GM18519 (cell line): ENCODE data around the gene COL28A1.
"Not testable (repeated sequence)": the region's sequence is repeated elsewhere in the genome, so short reads cannot be mapped to it uniquely, and the experiment has no call there.

ENCODE experiments used
- ATAC-seq: cut with Tn5 transposase; IDR thresholded peaks from one replicate; pipeline ENCODE4 v1.9.1; 2021; ENCODE audit warnings: mild to moderate bottlenecking, moderate library complexity; ENCODE audit not compliant: unreplicated experiment, low FRiP score

Gene COL28A1

DNA sequence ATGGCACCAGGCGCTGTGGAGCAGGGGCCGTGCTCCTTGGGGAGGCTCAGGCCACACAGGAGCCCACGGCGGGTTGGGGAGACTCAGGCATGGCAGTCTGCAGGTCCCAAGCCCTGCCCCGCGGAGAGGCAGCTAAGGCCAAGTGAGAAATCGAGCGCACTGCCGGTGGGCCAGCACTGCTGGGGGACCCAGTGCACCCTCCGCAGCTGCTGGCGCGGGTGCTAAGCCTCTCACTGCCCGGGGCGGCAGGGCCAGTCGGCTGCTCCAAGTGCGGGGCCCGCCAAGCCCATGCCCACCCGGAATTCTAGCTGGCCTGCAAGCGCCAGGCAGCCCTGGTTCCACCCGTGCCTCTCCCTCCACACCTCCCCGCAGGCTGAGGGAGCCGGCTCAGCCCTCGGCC lies 57.1 kb downstream of the COL28A1 start:
- no peak for ATAC-seq

DNA sequence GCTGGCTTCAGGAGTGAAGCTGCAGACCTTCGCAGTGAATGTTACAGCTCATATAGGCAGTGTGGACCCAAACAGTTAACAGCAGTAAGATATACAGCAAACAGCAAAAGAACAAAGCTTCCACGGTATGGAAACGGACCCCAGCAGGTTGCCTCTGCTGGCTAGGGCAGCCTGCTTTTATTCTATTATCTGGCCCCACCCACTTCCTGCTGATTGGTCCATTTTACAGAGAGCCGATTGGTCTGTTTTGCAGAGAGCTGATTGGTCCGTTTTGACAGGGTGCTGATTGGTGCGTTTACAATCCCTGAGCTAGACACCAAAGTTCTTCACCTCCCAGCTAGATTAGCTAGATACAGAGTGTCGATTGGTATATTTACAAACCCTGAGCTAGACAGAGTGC lies 58.0 kb downstream of the COL28A1 start:
- not testable (repeated sequence) for ATAC-seq

DNA sequence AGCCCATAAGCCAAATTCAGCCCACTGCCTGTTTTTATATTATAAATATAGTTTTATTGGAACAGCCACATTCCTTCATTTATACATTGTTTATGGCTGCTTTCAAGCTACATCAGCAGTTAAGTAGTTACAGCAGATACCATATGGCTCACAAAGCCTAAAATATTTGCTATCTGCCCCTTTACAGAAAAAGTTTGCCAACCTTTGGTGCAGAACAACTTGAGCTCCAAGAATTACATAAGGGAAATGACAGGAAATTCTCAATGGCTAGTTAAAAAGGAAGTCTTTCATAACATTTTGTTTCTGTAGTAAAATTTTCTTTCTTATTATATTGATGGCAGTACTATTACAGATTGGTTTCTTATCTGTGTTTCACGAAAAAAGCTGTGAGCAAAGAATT lies 59.3 kb downstream of the COL28A1 start:
- no peak for ATAC-seq

DNA sequence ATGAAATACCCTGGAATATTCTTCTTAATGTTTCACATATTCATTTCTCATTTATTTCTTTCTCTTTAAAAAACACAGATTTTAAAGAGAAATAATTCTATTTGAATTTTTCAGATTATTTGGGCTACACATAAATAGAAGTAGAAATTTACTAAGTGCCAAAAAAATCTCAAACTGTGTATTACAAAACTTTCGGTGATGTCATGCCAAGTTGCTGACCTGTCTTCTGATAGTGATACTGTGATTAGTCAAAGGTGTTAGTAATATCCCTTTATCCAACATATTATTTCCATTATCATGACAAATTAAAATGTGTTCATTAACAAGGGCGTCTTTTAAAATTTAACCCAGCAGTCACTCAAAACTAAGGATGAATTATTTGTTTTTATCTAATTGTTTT lies 60.1 kb downstream of the COL28A1 start:
- no peak for ATAC-seq

DNA sequence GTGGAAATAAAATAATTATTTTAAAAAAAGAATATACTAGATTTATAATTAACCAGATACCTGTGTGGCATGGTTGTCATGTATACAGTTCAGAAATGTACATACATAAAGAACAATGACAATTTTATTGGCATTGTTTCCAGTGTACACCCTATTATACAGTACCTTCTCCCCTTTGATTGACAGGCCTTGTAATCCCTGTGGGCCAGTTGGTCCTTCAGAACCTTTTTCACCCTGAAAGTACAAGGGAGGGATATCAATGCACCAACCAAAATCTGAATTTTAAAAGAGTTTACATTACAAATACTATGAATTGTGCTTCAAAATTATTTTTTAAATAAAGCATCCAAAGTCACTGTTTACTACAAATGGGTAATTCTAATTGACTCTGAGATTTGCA lies 61.2 kb downstream of the COL28A1 start:
- no peak for ATAC-seq

DNA sequence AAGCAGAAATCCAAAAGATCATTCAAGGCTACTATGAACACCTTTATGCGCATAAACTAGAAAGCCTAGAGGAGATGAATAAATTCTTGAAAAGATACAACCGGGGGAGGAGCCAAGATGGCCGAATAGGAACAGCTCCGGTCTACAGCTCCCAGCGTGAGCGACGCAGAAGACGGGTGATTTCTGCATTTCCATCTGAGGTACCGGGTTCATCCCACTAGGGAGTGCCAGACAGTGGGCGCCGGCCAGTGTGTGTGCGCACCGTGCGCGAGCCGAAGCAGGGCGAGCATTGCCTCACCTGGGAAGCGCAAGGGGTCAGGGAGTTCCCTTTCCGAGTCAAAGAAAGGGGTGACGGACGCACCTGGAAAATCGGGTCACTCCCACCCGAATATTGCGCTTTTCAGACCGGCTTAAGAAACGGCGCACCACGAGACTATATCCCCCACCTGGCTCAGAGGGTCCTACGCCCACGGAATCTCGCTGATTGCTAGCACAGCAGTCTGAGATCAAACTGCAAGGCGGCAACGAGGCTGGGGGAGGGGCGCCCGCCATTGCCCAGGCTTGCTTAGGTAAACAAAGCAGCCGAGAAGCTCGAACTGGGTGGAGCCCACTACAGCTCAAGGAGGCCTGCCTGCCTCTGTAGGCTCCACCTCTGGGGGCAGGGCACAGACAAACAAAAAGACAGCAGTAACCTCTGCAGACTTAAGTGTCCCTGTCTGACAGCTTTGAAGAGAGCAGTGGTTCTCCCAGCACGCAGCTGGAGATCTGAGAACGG lies 70.5 kb downstream of the COL28A1 start:
- not testable (repeated sequence) for ATAC-seq

DNA sequence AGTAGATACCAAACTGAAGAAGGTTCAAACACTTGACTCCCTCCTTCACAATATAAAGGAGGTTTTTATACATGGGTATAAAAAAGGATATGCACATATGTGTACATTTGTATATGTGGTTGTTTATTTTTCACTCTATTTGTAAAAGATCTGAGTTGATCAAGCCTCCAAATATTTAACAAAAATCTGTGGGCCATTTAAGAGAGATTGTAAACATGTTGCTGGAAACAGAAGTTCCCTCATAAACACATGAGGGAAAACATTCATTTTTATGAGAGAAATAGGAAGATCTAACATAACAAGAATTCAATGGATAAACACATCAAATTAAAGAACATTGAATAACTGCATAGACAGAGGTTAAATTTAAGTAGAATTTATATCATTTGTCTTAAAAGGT lies 81.7 kb downstream of the COL28A1 start:
- ATAC-seq = no peak

DNA sequence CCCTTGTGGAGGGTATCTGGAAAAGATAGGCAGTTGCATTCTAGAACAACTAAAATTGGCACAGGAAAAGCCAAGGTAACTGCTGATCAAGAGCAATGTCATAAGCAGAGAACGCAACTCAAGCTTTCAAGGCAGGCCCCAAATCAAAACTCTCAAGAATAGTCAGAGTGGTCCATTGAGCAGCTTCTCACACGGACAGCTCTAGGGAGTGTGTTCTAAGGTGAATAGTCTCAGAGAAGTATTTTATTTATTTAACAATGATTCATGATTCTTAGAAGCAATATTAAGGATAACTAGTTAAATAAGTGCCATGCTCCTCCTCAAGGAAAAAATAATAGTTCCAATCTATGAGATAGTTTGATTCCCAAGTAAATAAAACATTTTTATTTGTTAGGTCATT lies 83.0 kb downstream of the COL28A1 start:
- no peak for ATAC-seq

DNA sequence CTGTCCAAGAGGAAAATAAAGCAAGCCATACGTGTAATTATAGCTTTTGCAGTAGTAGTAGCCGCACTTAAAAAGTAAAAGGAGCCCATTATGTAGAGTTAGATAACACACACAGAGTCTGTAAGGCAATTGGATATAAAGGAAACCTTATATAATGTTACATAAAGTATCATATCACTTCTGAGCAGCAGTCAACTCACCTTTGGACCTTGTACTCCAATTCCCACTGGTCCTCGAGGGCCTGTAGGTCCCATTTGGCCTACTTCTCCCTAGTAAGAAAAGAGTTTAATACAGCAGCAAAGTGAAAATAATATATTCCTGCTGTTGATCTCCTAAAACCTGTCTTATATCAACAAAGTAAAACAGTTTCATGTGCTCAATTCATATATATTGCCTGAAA lies 83.6 kb downstream of the COL28A1 start:
- ATAC-seq = no peak

DNA sequence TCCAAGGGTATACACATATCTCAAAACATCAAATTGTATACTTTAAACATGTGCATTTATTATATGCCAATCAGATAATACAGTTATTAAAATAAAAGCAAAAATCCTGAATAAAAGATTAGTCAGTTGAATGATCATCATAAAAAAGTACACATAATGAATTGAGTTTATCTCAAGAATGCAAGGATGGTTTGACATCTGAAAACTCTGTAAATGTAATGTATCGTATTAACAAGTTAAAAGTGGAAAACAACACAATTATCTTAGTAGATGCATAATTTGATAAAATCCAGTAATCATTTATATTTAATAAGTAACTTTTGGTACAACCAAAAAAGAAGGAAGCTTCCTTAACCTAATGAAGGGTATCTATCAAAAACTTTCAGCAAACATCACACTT lies 86.6 kb downstream of the COL28A1 start:
- ATAC-seq = no peak

DNA sequence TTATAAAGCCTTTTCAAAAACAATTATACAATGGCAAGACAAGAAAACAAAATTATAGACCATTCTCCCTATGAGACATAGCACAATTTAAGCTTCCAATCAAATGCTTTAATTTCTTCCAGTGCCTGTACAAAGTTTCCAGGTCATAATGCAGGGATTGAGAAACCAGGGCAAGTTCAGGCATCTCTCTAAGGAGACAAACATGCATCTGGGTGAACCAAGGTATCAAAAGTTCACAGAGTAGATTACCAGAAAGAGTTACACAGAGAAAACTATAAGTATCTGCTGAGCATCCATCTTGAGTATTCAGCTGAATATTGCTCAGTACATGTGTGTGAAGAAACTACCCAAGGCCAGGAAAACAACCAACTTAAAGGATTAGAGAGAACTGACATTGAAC lies 89.1 kb downstream of the COL28A1 start:
- no peak for ATAC-seq

DNA sequence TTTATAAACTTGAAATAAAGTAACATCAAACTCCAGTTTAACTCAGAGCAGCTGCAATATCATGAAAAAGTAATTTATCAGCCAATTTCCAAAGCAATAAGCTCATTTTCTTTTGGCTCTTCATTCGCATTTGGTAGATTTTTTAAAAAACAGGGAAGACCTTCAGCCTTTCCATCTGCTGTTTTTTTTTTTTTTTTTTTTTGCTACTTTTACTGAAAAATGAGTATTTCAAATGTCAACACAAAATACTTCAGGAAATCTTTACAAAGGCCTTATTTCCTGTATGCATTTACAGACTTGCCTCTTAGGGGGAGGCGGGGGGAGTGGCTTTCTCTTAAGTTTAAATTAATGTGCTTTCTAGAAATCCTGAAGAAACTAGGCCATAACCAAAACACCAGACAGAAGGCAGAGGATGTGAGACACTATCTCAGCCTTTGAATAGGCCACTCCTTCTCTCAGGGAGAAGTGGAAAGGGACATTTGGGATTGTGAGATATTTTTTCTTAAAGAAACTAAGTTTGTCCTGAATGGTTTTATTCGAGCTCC lies 91.8 kb downstream of the COL28A1 start:
- ATAC-seq = no peak

DNA sequence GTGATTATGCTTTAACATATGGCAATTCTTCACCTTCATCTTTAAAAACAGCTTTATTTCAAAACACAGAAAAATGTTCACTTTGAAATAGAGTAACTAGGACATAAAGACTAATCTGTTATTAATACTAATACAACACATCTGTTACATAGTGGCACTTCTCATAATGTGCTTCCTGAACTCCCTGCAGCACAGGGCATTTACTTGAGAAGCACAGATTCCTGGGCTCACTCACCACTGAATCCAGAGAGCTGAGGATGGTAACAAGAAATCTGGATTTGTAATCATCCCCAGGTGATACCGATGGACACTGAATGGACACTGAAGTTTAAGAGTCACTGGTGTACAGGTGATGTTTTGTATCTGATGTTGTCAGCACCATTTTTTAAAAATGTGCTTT lies 96.1 kb downstream of the COL28A1 start:
- no peak for ATAC-seq

DNA sequence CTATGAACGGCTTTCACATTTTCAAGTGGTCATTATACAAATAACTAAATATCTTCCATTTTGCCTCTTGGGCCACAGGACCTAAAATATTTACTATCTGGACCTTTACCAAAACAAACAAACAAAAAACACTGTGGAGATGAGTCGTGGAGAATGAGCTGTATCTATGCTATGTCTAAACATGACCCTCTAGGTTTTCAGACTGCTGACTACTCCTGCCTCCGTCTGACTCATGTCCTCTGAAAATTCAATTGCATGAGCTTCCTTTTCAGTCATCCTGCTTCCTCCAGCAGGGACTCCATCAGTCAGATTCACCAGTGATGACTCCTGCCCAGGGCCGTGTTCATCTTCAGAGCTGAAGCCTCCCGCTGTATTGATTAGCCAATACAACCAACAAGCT lies 96.8 kb downstream of the COL28A1 start:
- ATAC-seq = no peak

DNA sequence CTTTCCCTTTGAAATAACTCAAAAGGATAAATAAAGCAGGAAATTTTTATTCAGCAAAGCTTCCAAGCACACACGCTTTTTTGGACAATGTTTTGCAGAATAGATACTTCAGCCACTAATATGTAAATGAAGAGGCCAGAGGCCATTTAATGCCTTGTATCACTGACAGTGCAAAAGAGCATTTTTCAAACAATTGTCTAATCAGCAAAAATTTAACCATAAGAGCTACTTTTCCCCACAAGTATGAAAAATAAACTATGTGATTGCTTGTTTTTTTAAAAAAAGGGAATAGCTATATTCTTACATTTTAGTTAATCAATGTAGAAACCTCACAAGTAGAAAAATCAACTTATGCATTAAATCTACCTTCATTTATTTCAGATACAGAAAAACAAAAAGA lies 99.7 kb downstream of the COL28A1 start:
- no peak for ATAC-seq

DNA sequence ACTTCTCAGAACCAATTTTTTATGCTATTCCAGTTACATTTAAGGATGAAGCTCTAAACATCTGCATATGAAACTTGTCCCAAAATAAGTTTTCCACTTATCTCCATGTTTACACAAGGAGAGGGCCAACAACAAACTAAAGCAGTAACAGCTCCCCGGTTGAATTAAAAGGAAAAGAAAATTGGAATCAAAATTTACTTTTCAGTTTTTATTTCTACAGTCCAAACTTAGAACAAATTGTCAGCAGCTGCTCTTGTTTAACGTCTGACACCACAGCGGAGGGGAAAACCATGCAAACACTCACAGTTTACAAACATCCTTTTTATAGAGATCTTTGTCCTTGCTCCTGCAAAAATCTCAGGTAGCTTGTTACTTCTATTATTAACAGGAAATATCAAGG lies 101.3 kb downstream of the COL28A1 start:
- ATAC-seq = no peak

DNA sequence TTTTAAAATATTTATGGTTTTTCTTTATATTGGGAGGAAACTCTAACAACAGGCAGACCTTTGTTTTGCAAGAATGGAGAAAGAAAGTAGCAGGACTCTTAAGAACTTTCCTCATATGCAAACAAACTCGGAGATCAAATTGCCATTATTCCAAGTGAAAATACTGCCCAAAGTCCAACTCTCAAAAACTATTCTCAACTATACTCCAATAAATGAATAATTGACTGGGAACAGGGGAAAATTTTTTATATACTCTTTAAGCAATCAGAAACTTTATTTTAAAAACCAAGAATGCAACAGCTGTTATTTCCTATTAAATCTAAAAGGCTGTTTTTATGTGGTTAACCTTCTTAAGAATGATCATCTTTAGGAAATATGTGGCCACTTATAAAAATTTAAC lies 101.9 kb downstream of the COL28A1 start:
- no peak for ATAC-seq

DNA sequence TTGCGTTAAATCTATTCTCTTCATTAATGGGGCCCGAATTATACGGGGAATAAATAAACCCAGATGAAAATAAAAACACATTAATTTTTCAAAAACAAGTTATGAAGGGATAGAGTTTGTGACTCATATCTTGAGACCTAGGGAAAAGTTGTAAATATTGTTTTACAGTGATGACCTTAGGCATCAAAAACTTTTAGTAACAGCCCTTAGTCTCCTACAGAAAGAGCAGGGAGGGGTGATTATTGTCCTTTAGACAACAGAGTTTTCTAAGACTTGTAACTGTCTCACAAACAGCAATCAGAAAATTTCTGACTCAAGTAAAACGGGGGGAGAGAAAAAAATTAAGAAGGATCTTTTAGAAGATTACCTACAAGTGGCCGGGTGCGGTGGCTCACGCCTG lies 102.7 kb downstream of the COL28A1 start:
- no peak for ATAC-seq

DNA sequence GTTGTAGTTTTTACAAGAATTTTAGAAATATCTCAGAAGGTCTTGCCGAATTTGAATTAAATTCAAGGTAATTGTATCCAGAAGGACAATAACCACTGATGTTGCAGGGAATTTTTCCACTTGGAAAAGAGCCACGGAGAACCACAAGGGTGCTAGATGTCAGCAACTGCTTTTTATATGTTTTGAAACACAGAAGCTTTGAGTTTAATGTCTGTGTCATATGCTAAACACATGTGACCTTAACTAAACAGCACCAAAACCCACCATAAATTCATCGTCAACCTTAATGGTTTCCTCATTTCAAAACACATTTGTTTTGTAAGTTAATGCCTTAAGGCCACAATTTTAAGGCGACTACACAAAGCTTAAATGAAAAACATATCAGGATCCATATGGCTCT lies 106.9 kb downstream of the COL28A1 start:
- no peak for ATAC-seq

DNA sequence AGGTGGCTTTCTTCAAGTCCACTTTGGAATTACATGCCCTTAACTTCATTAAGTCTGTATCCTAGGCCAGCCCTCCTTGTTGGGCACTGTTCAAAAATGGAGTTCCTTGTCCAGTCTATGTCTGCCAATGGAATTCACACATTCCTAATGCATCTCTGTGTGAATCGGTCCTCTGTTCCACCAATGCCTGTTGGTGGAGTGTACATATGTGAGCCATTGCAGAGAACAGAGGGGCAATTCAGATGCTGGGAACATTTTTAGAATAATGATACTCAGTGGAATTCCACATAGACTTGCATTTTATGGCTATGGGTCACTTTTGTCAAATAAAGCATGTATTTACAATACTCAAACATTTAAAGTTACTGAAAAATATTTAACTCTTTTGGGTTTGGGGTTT lies 108.3 kb downstream of the COL28A1 start:
- ATAC-seq = no peak

DNA sequence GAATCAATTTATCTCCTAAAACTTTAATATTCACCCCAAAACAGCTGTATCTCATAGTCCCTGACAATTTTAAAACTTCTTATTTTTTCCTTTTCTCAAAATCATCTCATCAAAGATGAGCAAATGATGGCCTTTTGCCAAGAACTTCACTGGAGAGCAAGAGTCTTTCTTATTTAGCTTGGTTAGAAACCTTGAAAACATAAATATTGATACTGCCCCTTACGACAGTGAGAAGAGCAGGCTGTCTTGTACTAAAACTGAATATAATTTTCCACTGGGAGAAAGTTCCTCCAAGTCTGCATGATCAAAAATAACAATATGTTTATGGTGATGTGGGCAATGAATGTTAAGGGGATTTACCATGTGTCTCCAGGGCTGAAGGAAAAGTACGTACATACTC lies 109.0 kb downstream of the COL28A1 start:
- ATAC-seq = no peak

DNA sequence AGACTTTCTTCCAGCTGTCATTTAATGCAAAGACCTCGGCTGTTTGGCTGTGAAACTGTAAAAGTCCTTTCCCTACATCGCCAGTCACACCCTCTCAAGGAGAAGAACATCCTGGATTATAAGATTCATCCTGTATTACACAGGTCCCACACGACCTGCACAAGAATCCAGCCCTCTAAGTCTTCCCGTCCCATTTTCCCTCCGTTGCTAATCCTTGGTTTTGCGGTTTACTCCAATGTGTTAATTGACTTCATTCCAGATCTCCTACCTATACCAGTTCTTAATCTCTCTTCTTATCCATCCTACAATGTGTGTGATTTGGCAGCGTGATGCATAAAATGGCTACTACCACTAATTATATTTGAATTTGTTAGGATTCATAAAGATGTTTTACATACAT lies 110.4 kb downstream of the COL28A1 start:
- no peak for ATAC-seq
